GM19351 (cell line): ENCODE data around the gene TRPC4AP.
"Not testable (repeated sequence)": the region's sequence is repeated elsewhere in the genome, so short reads cannot be mapped to it uniquely, and the experiment has no call there.

Source experiments
- ATAC-seq: cut with Tn5 transposase; IDR thresholded peaks from one replicate; pipeline ENCODE4 v1.9.1; 2021; ENCODE audit warnings: mild to moderate bottlenecking, moderate library complexity; ENCODE audit not compliant: unreplicated experiment

TRPC4AP gene

GRCh38 chr20:35060168-35060567 lies 32.4 kb downstream of the TRPC4AP start:
- no peak for ATAC-seq

- ATAC-seq: no peak
Measured at GRCh38 chr20:35059612-35060011, 33.0 kb downstream of the TRPC4AP start.

GRCh38 chr20:35059110-35059509 lies 33.5 kb downstream of the TRPC4AP start:
- ATAC-seq: no peak

- ATAC-seq: no peak
Measured at GRCh38 chr20:35055445-35056276, 36.9 kb downstream of the TRPC4AP start.

- ATAC-seq: no peak
Measured at GRCh38 chr20:35054814-35055213, 37.8 kb downstream of the TRPC4AP start.

GRCh38 chr20:35052616-35053015 lies 40.0 kb downstream of the TRPC4AP start:
- not testable (repeated sequence) for ATAC-seq

- no peak for ATAC-seq
Measured at GRCh38 chr20:35049776-35050352, 42.7 kb downstream of the TRPC4AP start.

GRCh38 chr20:35048739-35049138 lies 43.9 kb downstream of the TRPC4AP start:
- no peak for ATAC-seq

- no peak for ATAC-seq
Measured at GRCh38 chr20:35042268-35042667, 50.3 kb downstream of the TRPC4AP start.

- ATAC-seq: no peak
Measured at GRCh38 chr20:35040646-35041045, 52.0 kb downstream of the TRPC4AP start.

- no peak for ATAC-seq
Measured at GRCh38 chr20:35039846-35040489, 52.6 kb downstream of the TRPC4AP start.

GRCh38 chr20:35039146-35039545 lies 53.5 kb downstream of the TRPC4AP start:
- ATAC-seq: no peak

GRCh38 chr20:35034145-35034544 lies 58.5 kb downstream of the TRPC4AP start:
- no peak for ATAC-seq

GRCh38 chr20:35030136-35030535 lies 62.5 kb downstream of the TRPC4AP start:
- no peak for ATAC-seq

- ATAC-seq: no peak
Measured at GRCh38 chr20:35027301-35027700, 65.3 kb downstream of the TRPC4AP start.

- ATAC-seq: no peak
Measured at GRCh38 chr20:35025116-35025515, 67.5 kb downstream of the TRPC4AP start.

GRCh38 chr20:35023624-35024023 lies 69.0 kb downstream of the TRPC4AP start:
- no peak for ATAC-seq

GRCh38 chr20:35021831-35022230 lies 70.8 kb downstream of the TRPC4AP start:
- no peak for ATAC-seq

GRCh38 chr20:35021063-35021462 lies 71.5 kb downstream of the TRPC4AP start:
- ATAC-seq: no peak

- no peak for ATAC-seq
Measured at GRCh38 chr20:35020108-35020928, 72.3 kb downstream of the TRPC4AP start.
